ENCODE results near the gene POLR2J2.
"Not testable (repeated sequence)": the region's sequence is repeated elsewhere in the genome, so short reads cannot be mapped to it uniquely, and the experiment has no call there.

POLR2J2 gene

DNA sequence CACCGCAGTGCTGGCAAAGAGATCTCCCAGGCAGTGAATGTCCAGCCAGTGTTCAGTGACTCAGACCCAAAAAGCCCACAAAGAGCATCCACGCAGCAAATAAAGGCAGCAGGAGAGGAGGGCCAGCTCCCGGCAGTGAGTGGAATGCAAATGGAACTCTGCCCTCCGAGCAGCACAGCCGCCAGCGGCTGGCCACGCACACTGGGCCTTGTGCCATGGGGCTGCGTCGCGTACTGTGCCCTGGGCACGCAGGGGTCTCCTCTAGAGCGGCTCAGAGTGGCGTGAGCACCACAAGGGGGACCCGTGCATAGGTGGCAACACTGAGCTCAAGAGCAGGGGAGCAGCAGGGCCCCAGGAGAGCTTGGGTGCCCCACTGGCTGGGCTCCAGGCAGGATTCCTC, 3.9 kb downstream of the POLR2J2 start:
- DNase-seq: not testable (repeated sequence)

DNA sequence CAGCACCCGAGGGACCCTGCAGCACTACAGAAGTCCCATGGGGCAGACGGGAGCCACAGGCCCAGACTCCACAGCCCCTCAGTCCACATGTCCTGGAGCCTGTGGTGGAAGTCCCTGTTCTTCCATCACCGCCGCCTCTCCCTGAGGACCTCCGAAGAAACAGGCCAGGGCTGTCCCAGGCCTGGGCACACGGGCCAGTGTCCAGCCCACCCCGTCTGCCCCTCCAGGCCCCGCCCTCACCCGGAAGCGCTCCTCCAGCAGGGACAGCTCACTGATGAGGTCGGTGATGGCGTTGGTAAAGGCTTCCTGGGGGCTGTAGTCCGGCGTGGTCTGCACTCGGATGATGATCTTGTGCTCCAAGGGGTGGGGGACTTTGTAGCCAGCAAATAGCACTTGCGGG, 4.6 kb downstream of the POLR2J2 start:
- not testable (repeated sequence) for DNase-seq

DNA sequence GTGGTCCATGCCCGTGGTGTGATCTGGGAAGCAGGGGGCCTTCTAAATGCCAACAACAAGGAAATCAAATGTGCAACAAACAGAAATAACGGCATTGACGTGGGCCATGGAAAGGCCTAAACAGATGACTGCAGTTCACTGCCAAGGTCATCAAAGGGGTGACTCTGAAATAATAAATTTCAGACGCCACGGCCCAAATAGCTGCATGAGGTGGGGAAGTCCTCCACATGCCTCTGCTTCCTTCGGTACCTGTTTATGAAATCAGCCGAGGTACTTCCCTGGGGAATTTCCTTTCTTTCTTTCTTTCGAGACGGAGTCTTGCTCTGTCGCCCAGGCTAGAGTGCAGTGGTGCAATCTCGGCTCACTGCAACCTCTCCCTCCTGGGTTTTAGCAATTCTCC, 6.7 kb downstream of the POLR2J2 start:
- DNase-seq: not testable (repeated sequence)

DNA sequence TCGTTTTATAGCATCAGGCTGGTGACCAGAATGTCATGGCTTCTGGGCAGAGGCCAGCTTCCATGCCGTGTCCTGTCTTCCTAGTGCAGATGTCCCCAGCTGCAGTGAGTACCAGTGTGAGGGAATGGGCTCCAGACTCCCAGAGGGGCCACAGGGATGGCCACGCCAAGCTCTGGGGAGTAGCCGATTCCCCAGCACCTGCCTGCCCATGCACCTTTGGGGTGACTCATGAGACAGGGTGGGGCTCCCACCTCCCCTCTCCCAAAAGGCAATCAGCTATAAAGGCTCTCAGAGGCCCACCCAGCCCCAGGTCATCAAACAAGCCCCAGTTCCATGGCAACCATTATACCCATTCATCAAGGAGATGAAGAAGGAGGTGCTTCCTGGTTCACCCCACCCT, 21.5 kb downstream of the POLR2J2 start, which contains the start of gene SPDYE2B:
Gene SPDYE2B, plus strand, starts transcription at position 396 of the 400 bp plus-strand sequence. CDS start 2,030 bp downstream, outside the sequence.
- DNase-seq: not testable (repeated sequence)

DNA sequence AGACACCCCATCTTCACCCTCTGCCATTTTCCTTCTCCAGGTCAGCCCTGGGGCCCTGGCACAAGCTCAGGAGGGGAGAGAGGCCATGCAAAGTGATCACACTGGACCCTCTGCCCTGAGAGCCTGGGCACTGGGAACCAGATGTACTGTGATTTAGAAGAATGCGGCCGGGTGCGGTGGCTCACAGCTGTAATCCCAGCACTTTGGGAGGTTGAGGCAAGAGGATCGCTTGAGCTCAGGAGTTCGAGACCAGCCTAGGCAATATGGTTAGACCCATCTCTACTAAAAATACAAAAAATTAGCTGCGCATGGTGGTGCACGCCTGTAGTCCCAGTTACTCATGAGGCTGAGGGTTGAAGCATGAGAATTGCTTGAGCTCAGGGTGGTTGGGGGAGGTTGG, 23.6 kb downstream of the POLR2J2 start:
- not testable (repeated sequence) for DNase-seq

DNA sequence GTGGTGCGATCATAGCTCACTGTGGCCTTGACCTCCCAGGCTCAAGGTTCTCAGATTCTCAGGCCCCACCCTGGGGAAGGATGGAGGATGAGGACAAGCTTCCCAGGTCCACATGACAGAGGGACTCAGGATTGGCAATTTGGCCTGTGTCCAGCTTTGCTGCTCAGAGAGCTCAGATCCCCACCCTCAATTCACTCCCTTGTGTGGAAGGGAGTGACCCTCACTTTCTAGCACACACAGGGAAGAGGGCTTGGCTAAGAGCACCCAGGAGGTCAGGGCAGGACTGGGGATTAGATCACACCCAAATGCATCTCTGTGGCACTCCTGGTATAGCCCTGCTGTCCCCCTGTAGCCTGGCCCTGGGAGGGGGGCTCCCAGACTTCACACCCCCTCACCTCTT, 28.1 kb downstream of the POLR2J2 start:
- DNase-seq: not testable (repeated sequence)

DNA sequence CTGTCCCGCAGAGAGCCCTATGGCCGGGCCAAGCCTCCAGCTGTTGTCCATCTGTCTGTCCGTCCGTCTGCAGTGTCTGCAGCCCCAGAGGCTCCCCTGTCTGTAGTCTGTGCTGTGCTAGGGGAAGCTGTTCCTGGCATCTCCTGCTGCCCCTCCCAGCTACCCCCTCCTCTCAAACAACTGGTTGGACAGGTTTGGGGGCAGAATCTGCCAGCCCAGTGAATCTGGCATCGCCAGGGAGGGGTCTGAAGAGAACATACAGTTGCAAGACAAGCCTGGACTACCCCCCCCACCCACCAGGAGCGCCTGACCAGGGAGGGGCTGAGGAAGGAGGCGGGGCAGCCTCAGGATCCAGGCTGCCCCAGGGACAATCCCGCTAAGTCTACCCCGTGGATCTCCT, 28.8 kb downstream of the POLR2J2 start, which contains the start of gene UPK3BL1:
Gene UPK3BL1, minus strand, starts transcription at position 101 of the 400 bp plus-strand sequence. Its CDS starts 50 bp downstream, at position 51.
- DNase-seq: not testable (repeated sequence)

DNA sequence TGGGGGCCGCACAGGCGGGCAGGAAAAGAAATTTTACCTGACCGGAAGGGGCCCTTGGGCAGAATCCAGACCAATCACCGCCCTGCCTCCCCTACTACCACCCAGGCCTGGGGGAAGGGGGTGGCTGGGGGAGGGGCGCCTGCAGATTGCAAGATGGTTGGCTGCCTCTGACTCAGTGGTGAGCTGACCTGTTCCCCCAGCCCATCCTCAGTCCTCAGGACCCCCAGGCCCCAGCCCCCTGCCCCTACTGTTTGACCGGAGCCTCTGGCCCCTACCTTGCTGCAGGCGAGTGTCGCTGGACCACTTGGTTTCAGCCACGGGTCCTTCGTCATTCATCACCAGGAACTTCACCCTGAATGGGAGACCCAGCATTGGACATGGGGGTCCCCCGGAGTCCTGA, 32.6 kb downstream of the POLR2J2 start:
- peak; percentile 0 for DNase-seq

DNA sequence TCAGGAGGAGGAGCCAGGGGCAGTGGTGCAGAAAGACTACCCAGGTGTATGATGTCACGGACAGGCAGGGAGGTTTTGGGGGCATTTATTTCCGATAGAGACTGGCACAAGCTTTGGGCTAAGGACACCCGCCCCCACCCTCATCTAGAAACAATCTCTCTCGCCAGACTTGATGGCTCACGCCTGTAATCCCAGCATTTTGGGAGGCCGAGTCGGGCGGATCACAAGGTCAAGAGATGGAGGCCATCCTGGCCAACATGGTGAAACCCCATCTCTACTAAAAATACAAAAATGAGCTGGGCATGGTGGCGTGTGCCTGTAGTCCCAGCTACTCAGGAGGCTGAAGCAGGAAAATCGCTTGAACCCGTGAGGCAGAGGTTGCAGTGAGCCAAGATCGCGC, 34.5 kb downstream of the POLR2J2 start:
- DNase-seq: not testable (repeated sequence)

DNA sequence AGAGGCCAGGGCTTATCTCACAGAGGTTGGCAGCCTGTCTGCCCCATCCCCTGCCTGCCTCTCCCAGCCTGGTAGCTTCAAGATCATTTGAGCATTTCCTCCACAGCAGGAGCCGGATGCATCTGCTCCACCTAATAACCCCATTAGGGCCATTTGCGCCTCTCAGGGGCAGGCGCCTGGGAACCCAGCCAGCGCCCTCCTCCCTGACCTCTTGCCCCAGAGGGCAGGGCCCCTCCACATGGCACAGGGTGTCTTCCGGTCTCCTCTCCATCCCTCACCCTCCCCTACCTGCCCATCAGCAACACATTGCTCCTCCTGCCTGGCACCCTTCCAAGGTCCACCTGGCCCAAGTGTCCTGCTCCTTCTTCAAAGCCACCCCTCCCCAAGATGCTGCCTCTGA, 36.1 kb downstream of the POLR2J2 start:
- DNase-seq: not testable (repeated sequence)

DNA sequence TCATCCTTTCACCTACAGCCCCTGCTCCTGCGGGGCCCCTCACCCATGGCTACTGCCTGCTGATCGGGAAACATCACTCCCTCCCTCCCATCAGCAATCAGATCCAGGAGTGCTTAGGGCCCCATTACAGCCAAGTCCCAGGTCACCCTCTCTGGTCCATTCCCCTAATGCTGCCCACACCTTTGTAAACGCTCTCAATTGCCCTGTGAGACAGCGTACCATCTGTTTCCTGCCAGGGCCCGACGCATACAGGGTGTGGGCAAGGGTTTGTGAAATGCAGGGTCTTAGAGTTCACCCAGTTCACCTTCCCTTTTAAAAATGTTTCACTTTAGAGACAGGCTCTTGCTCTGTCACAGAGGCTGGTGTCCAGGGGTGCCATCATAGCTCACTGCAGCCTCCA, 37.2 kb downstream of the POLR2J2 start:
- not testable (repeated sequence) for DNase-seq

DNA sequence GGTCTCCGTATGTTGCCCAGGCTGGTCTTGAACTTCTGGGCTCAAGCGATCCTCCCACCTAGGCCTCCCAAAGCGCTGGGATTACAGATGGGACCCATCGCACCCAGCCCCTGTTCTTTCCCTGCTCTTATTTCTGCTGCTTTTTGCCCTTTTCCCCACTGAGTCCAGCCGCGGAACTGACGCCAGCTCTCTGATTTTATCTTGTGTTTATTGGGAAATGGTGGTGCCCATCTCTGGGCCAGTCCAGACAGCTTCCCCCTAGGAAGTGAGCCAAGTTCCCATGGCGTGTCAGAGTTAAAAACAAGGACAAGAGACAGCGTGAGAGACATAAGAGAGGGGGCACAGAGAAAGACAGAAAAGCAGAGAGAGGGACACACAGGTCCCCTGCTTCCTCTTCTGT, 40.8 kb downstream of the POLR2J2 start:
- DNase-seq: not testable (repeated sequence)

DNA sequence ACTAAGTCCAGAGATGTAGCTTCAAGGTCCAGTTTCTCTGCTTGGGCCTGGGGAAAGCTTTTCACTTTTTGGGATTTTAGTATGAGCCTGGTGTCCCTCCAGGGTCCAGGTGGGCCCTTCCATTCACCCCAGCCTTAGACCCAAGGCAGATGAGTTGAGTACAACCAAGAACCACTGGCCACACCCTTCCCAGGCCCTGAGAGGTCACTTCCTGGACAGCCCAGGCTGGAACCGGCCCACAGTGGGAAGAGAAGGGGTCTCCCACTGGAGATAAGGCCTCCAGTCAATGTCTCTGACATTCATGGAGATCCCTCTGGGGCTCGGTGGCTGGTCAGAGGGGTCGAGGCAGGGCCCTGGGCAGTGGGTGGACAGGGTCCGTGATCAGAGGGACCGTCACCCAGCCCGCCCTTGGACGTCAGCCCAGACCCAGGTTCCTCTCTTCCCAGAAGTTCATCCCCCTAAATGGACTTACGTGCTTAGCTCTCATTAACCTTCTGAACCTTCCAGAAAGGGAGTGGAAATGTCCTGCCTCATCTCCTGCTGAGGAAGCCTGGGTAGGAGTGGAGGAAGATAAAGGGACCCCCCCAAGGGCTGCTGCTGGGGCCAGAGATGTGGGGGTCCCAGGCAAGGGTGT, 44.1 kb downstream of the POLR2J2 start:
- not testable (repeated sequence) for DNase-seq

DNA sequence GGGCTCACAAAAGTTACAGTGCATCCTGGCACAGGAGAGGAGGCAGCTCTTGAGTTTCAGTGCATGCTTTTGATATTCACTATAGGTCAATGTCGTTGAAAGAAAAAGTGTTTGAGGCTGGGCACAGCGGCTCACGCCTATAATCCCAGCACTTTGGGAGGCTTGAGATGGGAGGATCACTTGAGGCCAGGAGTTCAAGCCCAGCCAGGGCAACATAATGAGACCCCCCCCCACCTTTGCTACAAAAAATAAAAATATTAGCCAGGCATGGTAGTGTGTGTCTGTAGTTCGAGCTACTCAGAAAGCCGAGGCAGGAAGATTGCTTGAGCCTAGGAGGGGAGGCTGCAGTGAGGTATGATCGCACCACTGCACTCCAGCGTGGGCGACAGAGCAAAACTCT, 53.3 kb downstream of the POLR2J2 start:
- peak; percentile 0 for DNase-seq

DNA sequence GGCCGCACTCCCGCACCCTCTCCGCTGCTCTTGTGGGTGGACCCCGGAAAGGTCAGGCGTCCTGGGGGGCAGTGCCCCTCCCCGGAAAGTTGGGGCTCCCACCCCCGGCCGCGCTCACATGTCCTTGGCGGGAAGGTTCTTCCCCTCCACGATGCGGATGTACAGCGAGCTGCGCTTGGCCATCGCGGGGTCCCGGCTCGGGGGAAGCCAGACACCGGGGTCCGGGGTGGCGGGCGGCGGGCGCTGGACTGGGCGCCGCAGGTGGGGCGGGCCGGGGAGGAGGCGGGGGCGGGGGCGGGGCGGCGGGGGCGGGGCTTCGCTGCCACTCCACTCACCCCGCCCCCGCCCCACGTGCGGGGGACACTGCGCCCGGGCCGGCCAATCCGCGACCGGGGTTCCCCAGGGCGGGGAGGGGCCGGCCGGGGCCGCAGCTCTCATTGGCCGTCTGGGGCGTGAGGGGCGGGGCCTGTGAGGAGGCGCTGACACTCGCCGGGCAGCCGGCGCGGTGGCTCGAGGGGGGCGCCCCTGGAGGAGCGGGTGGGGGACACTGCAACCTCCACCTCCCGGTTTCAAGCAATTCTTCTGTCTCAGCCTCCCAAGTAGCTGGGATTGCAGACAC, 54.8 kb downstream of the POLR2J2 start, which contains the start of gene RASA4:
Gene RASA4, minus strand, starts transcription at position 250 of the 619 bp plus-strand sequence. Its CDS starts 67 bp downstream, at position 183.
- peak; percentile 58 for DNase-seq

Measured in eye (tissue), 1 donor.